SK-N-MC (cell line): Measurements from ENCODE around the gene WBP1.

Experiments used
- EZH2 ChIP-seq: fragments of 200-600 bp; sonication (generic); IDR thresholded peaks from one replicate; pipeline ENCODE4 v1.6.1; 2017; ENCODE audit warnings: antibody characterized with exemption
- POLR2AphosphoS5 ChIP-seq: IDR thresholded peaks from 2 replicates; pipeline ENCODE4 v1.6.1; 2012; ENCODE audit warnings: mild to moderate bottlenecking, low read depth, low read length, borderline replicate concordance

DNA sequence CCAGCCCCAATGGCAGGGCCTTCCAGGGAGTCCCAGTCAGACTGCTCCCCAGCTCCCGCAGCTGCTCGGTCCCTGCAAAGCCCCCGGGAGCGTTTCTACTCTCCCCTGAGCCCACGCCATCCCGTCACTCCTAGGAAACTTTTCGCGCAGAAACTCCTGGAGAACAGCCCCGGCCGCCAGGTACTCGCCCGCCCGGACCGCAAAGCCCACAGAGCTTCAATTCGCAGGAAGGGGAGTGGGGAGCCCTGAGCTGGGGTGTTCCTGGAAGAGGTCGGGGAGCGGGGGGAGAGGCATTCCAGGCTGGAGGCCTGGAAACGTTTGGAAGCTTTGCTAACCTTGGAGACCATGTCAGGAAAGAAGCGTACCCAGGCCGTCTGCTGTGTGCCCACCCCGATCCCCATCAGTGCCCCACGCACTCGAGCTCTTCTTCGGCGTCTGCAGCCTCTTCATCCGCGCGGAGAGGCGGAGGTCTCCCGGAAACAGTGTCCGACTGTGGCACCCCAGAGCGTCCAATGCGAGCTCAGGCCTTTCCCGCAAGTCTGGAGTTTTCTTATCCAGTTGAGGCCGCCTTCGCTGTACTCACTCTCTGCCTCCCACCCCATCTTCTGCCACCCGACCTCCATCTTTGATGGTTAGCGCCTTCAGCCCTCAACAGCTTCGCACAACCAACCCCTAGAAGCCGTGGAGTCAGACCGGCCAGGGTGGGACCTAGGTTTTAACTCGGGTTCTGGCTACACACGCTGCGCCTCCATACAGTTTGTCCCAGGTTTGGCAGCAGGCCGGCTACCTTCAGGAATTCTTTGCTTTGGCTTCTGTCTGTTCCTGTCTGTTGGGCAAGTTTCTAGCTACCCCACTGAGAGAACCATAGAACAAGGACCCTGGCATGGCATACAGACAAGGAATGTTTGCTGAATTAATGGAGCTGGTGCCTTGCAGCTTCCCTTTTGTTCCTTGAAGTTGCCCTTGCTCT, 45.6 kb downstream of the WBP1 start:
- no peak for TF ChIP-seq POLR2AphosphoS5
- no peak for TF ChIP-seq EZH2
